Motor neuron (in vitro differentiated cells): ENCODE data around the gene U2AF1L4. TPM values are rescaled to one million over a fixed set of nuclear protein-coding genes. Genes with fewer than 3 reads are reported as not detected.

ENCODE experiments used
- ATAC-seq, 8 experiments: fragments of 200-7000 bp; cut with Tn5 transposase; replicated peaks in 6 of 8; 2 replicates each; pipeline ENCODE4 v1.8.0; 2021; ENCODE audit warnings: mild to moderate bottlenecking in 8 of 8, moderate library complexity in 8 of 8
- H3K27ac ChIP-seq, 2 donors: fragments of 250-450 bp; sonication (Bioruptor Pico); 2 replicates each; pipeline ENCODE4 v1.9.0; 2021; ENCODE audit warnings: antibody characterized with exemption in 2 of 2, mild to moderate bottlenecking in 2 of 2, moderate library complexity in 1 of 2
- H3K4me1 ChIP-seq, 2 donors: fragments of 250-450 bp; sonication (Bioruptor Pico); replicated peaks in 1 of 2; 2 replicates each; pipeline ENCODE4 v1.6.1; 2021; ENCODE audit warnings: antibody characterized with exemption in 2 of 2, mild to moderate bottlenecking in 2 of 2, moderate library complexity in 1 of 2
- H3K4me3 ChIP-seq, 5 donors: fragments of 250-450 bp; sonication (Bioruptor Pico); 2 replicates each; pipeline ENCODE4 v1.9.0; 2021; ENCODE audit warnings: antibody characterized with exemption in 5 of 5, mild to moderate bottlenecking in 5 of 5, moderate library complexity in 4 of 5
- WGBS, 10 experiments: fragments of 450-650 bp; shearing (Covaris generic); methylation state at CpG; one replicate each; pipeline ENCODE4 v1.0.0; 2022; 5-methylcytosine and 5-hydroxymethylcytosine counted together
- in situ Hi-C, 9 experiments: fragments of 400-800 bp; cut with MboI; loops; one replicate each; pipeline ENCODE4 v1.15.0; 2021; ENCODE audit warnings: low sequenced_read_pairs in 9 of 9, low pct_unique_long_range_greater_than_20kb in 2 of 9; ENCODE audit not compliant: unreplicated experiment in 9 of 9
- total RNA-seq, 8 experiments: library from RNA; unstranded; fragments of 300-600 nt; gene quantifications; 2 replicates each; pipeline versions ENCODE4 v1.2.3 to v1.2.4, GENCODE V29; 2022

U2AF1L4 gene
- total RNA-seq, 8 experiments from 2014 or later, result 14.0 to 33.1 (median 18.9) TPM

- in situ Hi-C loops, result no loop called here
- H3K4me3 ChIP-seq, result no peak overlapping the region
- no peak overlapping the region for H3K27ac ChIP-seq
- H3K4me1 ChIP-seq, result peaks cover 13 to 19% of the 10 kb centered on the region in 2 donors
- 80 to 100% (median 100%) methylated on average over 1 to 3 of the region's 4 CpGs; no CpG with 5 or more reads in 3 of the 10 experiments for WGBS, 10 experiments
- ATAC-seq, result no peak
Measured at GRCh38 chr19:35760711-35761349, 15.6 kb upstream of the U2AF1L4 start.

GRCh38 chr19:35759697-35760096, 14.5 kb upstream of the U2AF1L4 start:
- Histone ChIP-seq H3K4me1 (peaks cover 13 to 19% of the 10 kb centered on the region in 2 donors), H3K27ac (no peak overlapping the region), H3K4me3 (no peak overlapping the region)
- WGBS, 10 experiments, result 93% methylated on average over 2 of the region's 2 CpGs; no CpG with 5 or more reads in 9 of the 10 experiments
- in situ Hi-C loops, result no loop called here
- ATAC-seq, result no peak

- ATAC-seq, result peak; percentile 75 to 94 (median 91)
- H3K27ac ChIP-seq, result peak within 1 kb of the TSS; percentile 84 to 89
- peak within 1 kb of the TSS; percentile 67 to 97 (median 90) for H3K4me3 ChIP-seq
- H3K4me1 ChIP-seq, result peaks cover 13 to 19% of the 10 kb centered on the region in 2 donors
- WGBS, 10 experiments, result 0 to 1% (median 0%) methylated on average over 1 to 12 of the region's 53 CpGs; no CpG with 5 or more reads in 3 of the 10 experiments
- in situ Hi-C loops, result no loop called here
Measured at GRCh38 chr19:35757749-35758608, 12.8 kb upstream of the U2AF1L4 start, which contains the start of gene PROSER3. PROSER3 (plus strand) TSS chr19:35758176; CDS start chr19:35758216, 40 bp downstream.

- peak overlapping the region; percentile 34 to 91 (median 77) for H3K4me3 ChIP-seq
- in situ Hi-C loops, result no loop called here
- H3K4me1 ChIP-seq, result peaks cover 13 to 19% of the 10 kb centered on the region in 2 donors
- ATAC-seq, result peak; percentile 8 to 47 (median 20)
- WGBS, 10 experiments, result 3 to 80% (median 47%) methylated on average over 1 to 7 of the region's 19 CpGs; no CpG with 5 or more reads in 3 of the 10 experiments
- peak overlapping the region; percentile 83 to 89 for H3K27ac ChIP-seq
Measured at GRCh38 chr19:35757231-35757748, 12.1 kb upstream of the U2AF1L4 start.

GRCh38 chr19:35756377-35757230, 11.4 kb upstream of the U2AF1L4 start, which contains the start of gene HSPB6:
HSPB6 (minus strand) TSS chr19:35757029; CDS start chr19:35757008, 21 bp downstream.
- Histone ChIP-seq H3K4me3 (peak within 1 kb of the TSS; percentile 34 to 91 (median 77)), H3K27ac (peak within 1 kb of the TSS; percentile 83 to 89), H3K4me1 (peaks cover 13 to 19% of the 10 kb centered on the region in 2 donors)
- in situ Hi-C loops, result no loop called here
- peak in 1 of 8 experiments; percentile 2 for ATAC-seq
- WGBS, 10 experiments, result 0 to 95% (median 50%) methylated on average over 1 to 16 of the region's 52 CpGs; no CpG with 5 or more reads in 7 of the 10 experiments

- Histone ChIP-seq H3K4me3 (no peak overlapping the region), H3K4me1 (peaks cover 13 to 19% of the 10 kb centered on the region in 2 donors), H3K27ac (no peak overlapping the region)
- in situ Hi-C loops, result no loop called here
- WGBS, 10 experiments, result 0 to 66% (median 58%) methylated on average over 2 to 10 of the region's 74 CpGs; no CpG with 5 or more reads in 7 of the 10 experiments
- ATAC-seq, result peak in 3 of 8 experiments; percentile 27 to 34 (median 28)
Measured at GRCh38 chr19:35755550-35756376, 10.5 kb upstream of the U2AF1L4 start.

- 0 to 75% (median 27%) methylated on average over 3 to 9 of the region's 17 CpGs; no CpG with 5 or more reads in 6 of the 10 experiments for WGBS, 10 experiments
- H3K4me1 ChIP-seq, result peaks cover 13 to 19% of the 10 kb centered on the region in 2 donors
- peak in 3 of 8 experiments; percentile 29 to 39 (median 36) for ATAC-seq
- in situ Hi-C loops, result no loop called here
- no peak overlapping the region for H3K4me3 ChIP-seq
- no peak overlapping the region for H3K27ac ChIP-seq
Measured at GRCh38 chr19:35755131-35755549, 9.9 kb upstream of the U2AF1L4 start.

- 80 to 87% methylated on average over 3 to 5 of the region's 13 CpGs; no CpG with 5 or more reads in 8 of the 10 experiments for WGBS, 10 experiments
- in situ Hi-C loops, result no loop called here
- no peak for ATAC-seq
- no peak overlapping the region for H3K4me3 ChIP-seq
- peaks cover 16 to 19% of the 10 kb centered on the region in 2 donors for H3K4me1 ChIP-seq
- no peak overlapping the region for H3K27ac ChIP-seq
Measured at GRCh38 chr19:35754370-35755130, 9.3 kb upstream of the U2AF1L4 start.

- ATAC-seq, result no peak
- Histone ChIP-seq H3K27ac (no peak overlapping the region), H3K4me1 (peaks cover 17 to 20% of the 10 kb centered on the region in 2 donors), H3K4me3 (no peak overlapping the region)
- 80 to 100% (median 100%) methylated on average over 1 to 3 of the region's 20 CpGs; no CpG with 5 or more reads in 7 of the 10 experiments for WGBS, 10 experiments
- in situ Hi-C loops, result no loop called here
Measured at GRCh38 chr19:35753634-35754369, 8.6 kb upstream of the U2AF1L4 start.

- WGBS, 10 experiments, result 50 to 100% (median 84%) methylated on average over 1 to 13 of the region's 20 CpGs; no CpG with 5 or more reads in 3 of the 10 experiments
- in situ Hi-C loops, result no loop called here
- Histone ChIP-seq H3K4me1 (peaks cover 17 to 18% of the 10 kb centered on the region in 2 donors), H3K4me3 (no peak overlapping the region), H3K27ac (no peak overlapping the region)
- no peak for ATAC-seq
Measured at GRCh38 chr19:35752746-35753350, 7.6 kb upstream of the U2AF1L4 start.
